K562 (cell line): ENCODE results near the gene CCDC85B. TPM values are rescaled to one million over a fixed set of nuclear protein-coding genes. Genes with fewer than 3 reads are reported as not detected.

Experiments
- CEBPZ ChIP-seq: fragments of 150-350 bp; IDR thresholded peaks from 2 replicates; pipeline ENCODE4 v1.6.1; 2014; ENCODE audit warnings: low read depth, mild to moderate bottlenecking, low read length, borderline replicate concordance
- CHD2 ChIP-seq: IDR thresholded peaks from 2 replicates; pipeline ENCODE4 v1.6.1; 2011; ENCODE audit warnings: low read depth, low read length
- FOXA1 ChIP-seq: fragments of 450-650 bp; IDR thresholded peaks from 2 replicates; pipeline ENCODE4 v1.6.1; 2016; ENCODE audit warnings: mild to moderate bottlenecking, borderline replicate concordance
- KLF16 ChIP-seq: IDR thresholded peaks from 2 replicates; pipeline ENCODE4 v1.6.1; 2016; ENCODE audit warnings: antibody characterized with exemption
- SIRT6 ChIP-seq: IDR thresholded peaks from one replicate; pipeline ENCODE4 v1.6.1; 2012; ENCODE audit warnings: low read depth, mild to moderate bottlenecking, control low read depth, inconsistent platforms, low read length, moderate library complexity
- SMARCA5 ChIP-seq: fragments of 450-650 bp; IDR thresholded peaks from 2 replicates; pipeline ENCODE4 v1.6.1; 2016
- ZBTB1 ChIP-seq: sonication (generic); formaldehyde crosslinking; IDR thresholded peaks from 2 replicates; pipeline ENCODE4 v1.8.1; 2023; ENCODE audit warnings: missing genetic modification reagents, low read depth, mild to moderate bottlenecking, borderline replicate concordance
- ZBTB12 ChIP-seq: fragments of 250-450 bp; sonication (Bioruptor Pico); IDR thresholded peaks from 2 replicates; pipeline ENCODE4 v1.4.0; 2020
- polyA plus RNA-seq, 8 experiments: library from polyadenylated mRNA; depleted of rRNA in 4 of 8; stranded (reverse) in 5 of 8; unstranded in 3 of 8; fragments of >200 nt; fragmentation: Nextera tagmentation in 2 of 8; fragmentation: Illumina TruSeq in 1 of 8; extraction: Ambion mirVana in 2 of 8; extraction: Trizol in 1 of 8; gene quantifications; 2 replicates each; pipeline versions ENCODE4 v1.2.1 to v1.2.3, GENCODE V29; 2011 to 2014; ENCODE audit warnings: inconsistent platforms in 1 of 8, missing spikeins in 1 of 8
- total RNA-seq, 7 experiments: library from RNA; depleted of rRNA in 6 of 7; stranded (reverse); fragments of >200 nt in 6 of 7; fragmentation: Illumina TruSeq in 2 of 7; extraction: Trizol in 2 of 7; gene quantifications; 2 replicates each; pipeline versions ENCODE4 v1.2.1 to v1.2.3, GENCODE V29; 2011 to 2021; ENCODE audit warnings: low replicate concordance in 1 of 7
- TF ChIP-seq, protein P1 (sequence below): IDR thresholded peaks from 2 replicates; pipeline ENCODE4 v1.6.1; 2011; ENCODE audit warnings: borderline replicate concordance, low read depth, mild to moderate bottlenecking, moderate library complexity, low read length; ENCODE audit not compliant: insufficient read depth, poor library complexity, severe bottlenecking
- TF ChIP-seq, protein P2 (sequence below), 2 experiments: fragments of 450-650 bp in 1 of 2; sonication (generic) in 1 of 2; formaldehyde crosslinking in 1 of 2; IDR thresholded peaks; 2 replicates each; pipeline versions ENCODE4 v1.7.1 to v1.9.0; 2016 to 2022; ENCODE audit warnings: inconsistent platforms in 1 of 2, mild to moderate bottlenecking in 1 of 2, missing genetic modification reagents in 1 of 2

Gene CCDC85B
- total and polyA plus RNA-seq, 9 of the 15 experiments (the other 6 are each of a cell fraction or from before 2014, with no cell fraction given): 0.14 to 138 (median 6.2) TPM

GRCh38 chr11:65899356-65900124 is 9.1 kb downstream of the CCDC85B start (continued):
- no peak for TF ChIP-seq CEBPZ
- TF ChIP-seq, protein P1, sequence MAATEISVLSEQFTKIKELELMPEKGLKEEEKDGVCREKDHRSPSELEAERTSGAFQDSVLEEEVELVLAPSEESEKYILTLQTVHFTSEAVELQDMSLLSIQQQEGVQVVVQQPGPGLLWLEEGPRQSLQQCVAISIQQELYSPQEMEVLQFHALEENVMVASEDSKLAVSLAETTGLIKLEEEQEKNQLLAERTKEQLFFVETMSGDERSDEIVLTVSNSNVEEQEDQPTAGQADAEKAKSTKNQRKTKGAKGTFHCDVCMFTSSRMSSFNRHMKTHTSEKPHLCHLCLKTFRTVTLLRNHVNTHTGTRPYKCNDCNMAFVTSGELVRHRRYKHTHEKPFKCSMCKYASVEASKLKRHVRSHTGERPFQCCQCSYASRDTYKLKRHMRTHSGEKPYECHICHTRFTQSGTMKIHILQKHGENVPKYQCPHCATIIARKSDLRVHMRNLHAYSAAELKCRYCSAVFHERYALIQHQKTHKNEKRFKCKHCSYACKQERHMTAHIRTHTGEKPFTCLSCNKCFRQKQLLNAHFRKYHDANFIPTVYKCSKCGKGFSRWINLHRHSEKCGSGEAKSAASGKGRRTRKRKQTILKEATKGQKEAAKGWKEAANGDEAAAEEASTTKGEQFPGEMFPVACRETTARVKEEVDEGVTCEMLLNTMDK: no peak
- no peak for TF ChIP-seq SMARCA5
- no peak for TF ChIP-seq KLF16
- no peak for TF ChIP-seq FOXA1
- TF ChIP-seq SIRT6: peak; percentile 17
- no peak for TF ChIP-seq ZBTB12 (CRISPR knock-in tag)
- TF ChIP-seq ZBTB1: peak; percentile 83
- TF ChIP-seq, protein P2, sequence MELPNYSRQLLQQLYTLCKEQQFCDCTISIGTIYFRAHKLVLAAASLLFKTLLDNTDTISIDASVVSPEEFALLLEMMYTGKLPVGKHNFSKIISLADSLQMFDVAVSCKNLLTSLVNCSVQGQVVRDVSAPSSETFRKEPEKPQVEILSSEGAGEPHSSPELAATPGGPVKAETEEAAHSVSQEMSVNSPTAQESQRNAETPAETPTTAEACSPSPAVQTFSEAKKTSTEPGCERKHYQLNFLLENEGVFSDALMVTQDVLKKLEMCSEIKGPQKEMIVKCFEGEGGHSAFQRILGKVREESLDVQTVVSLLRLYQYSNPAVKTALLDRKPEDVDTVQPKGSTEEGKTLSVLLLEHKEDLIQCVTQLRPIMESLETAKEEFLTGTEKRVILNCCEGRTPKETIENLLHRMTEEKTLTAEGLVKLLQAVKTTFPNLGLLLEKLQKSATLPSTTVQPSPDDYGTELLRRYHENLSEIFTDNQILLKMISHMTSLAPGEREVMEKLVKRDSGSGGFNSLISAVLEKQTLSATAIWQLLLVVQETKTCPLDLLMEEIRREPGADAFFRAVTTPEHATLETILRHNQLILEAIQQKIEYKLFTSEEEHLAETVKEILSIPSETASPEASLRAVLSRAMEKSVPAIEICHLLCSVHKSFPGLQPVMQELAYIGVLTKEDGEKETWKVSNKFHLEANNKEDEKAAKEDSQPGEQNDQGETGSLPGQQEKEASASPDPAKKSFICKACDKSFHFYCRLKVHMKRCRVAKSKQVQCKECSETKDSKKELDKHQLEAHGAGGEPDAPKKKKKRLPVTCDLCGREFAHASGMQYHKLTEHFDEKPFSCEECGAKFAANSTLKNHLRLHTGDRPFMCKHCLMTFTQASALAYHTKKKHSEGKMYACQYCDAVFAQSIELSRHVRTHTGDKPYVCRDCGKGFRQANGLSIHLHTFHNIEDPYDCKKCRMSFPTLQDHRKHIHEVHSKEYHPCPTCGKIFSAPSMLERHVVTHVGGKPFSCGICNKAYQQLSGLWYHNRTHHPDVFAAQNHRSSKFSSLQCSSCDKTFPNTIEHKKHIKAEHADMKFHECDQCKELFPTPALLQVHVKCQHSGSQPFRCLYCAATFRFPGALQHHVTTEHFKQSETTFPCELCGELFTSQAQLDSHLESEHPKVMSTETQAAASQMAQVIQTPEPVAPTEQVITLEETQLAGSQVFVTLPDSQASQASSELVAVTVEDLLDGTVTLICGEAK (IDR thresholded peaks at IDR 0.05): no peak
- TF ChIP-seq, protein P2 (CRISPR knock-in tag; IDR thresholded peaks at IDR 0.05): no peak; the same call in 1 of the 2 replicates
- peak; percentile 22; the same call in 1 of the 2 replicates for TF ChIP-seq CHD2
